GM12878 (cell line): ENCODE results near the gene IGLL5. TPM values are rescaled to one million over a fixed set of nuclear protein-coding genes. Genes with fewer than 3 reads are reported as not detected.

ENCODE experiments used
- ATAC-seq: fragments of 200-7000 bp; cut with Tn5 transposase; 3 replicates; pipeline ENCODE4 v1.9.1; 2020; ENCODE audit warnings: mild to moderate bottlenecking, moderate library complexity
- BruUV-seq: library from RNA; stranded (reverse); fragments of 400-500 nt; replicated peaks from 2 replicates; lab custom pipeline; 2021; lab: Mats Ljungman, UMichigan
- CTCF ChIA-PET: fragments of 300-600 bp; sonication (Branson Sonifier 250); formaldehyde crosslinking; extraction: SDS; loops from one replicate; lab custom pipeline; 2021; ENCODE audit warnings: inconsistent platforms; lab: Yijun Ruan, JAX
- POLR2A ChIA-PET: fragments of 350-600 bp; formaldehyde crosslinking; extraction: SDS; loops from one replicate; lab custom pipeline; 2021; ENCODE audit warnings: inconsistent platforms; lab: Charles Lee
- RAD21 ChIA-PET: fragments of 300-600 bp; sonication (Branson Sonifier 250); formaldehyde crosslinking; loops from one replicate; lab custom pipeline; 2023; ENCODE audit warnings: antibody characterized with exemption; ENCODE audit not compliant: unreplicated experiment; lab: Charles Lee
- SMC1A ChIA-PET: fragments of 300-600 bp; sonication (Branson Sonifier 250); formaldehyde crosslinking; loops from one replicate; lab custom pipeline; 2023; ENCODE audit not compliant: unreplicated experiment, uncharacterized antibody; lab: Charles Lee
- DNase-seq: peaks from one replicate; pipeline ENCODE4 v3.0.0-alpha.2; 2011; ENCODE audit warnings: low read depth, low spot score
- FAIRE-seq: peaks from 3 replicates; lab custom pipeline; 2011; peaks lifted over from hg19 to GRCh38; lab: Jason Lieb, UNC
- H2AFZ ChIP-seq: 2 replicates; pipeline ENCODE4 v1.6.0; 2011; ENCODE audit warnings: low read depth, low read length, control low read depth; ENCODE audit not compliant: control insufficient read depth
- H3K27ac ChIP-seq: 2 replicates; pipeline ENCODE4 v1.5.1; 2011; ENCODE audit warnings: control low read depth; ENCODE audit not compliant: control insufficient read depth, insufficient read depth
- H3K27me3 ChIP-seq, 2 experiments: replicated peaks in 1 of 2; 2 replicates each; pipeline versions ENCODE4 v1.6.0 to v1.6.1; 2011; ENCODE audit warnings: low read length in 1 of 2; ENCODE audit not compliant: control insufficient read depth in 2 of 2, insufficient read depth in 2 of 2
- H3K36me3 ChIP-seq, 2 experiments: 2 replicates each; pipeline ENCODE4 v1.5.1; 2011; ENCODE audit warnings: low read length in 1 of 2; ENCODE audit not compliant: control insufficient read depth in 2 of 2, insufficient read depth in 2 of 2
- H3K4me1 ChIP-seq: 2 replicates; pipeline ENCODE4 v1.6.1; 2011; ENCODE audit warnings: mild to moderate bottlenecking, low read length, moderate library complexity, mixed read lengths; ENCODE audit not compliant: control insufficient read depth, insufficient read depth
- H3K4me2 ChIP-seq: 2 replicates; pipeline ENCODE4 v1.6.0; 2011; ENCODE audit warnings: control low read depth; ENCODE audit not compliant: control insufficient read depth, insufficient read depth
- H3K4me3 ChIP-seq: fragments of 200-600 bp; sonication (generic); 2 replicates; pipeline ENCODE4 v1.5.1; 2016
- H3K79me2 ChIP-seq: 2 replicates; pipeline ENCODE4 v1.6.0; 2011; ENCODE audit warnings: low read length; ENCODE audit not compliant: control insufficient read depth, insufficient read depth
- H3K9ac ChIP-seq: 2 replicates; pipeline ENCODE4 v1.8.0; 2011; ENCODE audit warnings: low read length, control low read depth, mixed read lengths; ENCODE audit not compliant: control insufficient read depth, insufficient read depth
- H3K9me3 ChIP-seq: replicated peaks from 3 replicates; pipeline ENCODE4 v1.5.1; 2011; ENCODE audit warnings: mild to moderate bottlenecking, low read length; ENCODE audit not compliant: control insufficient read depth, insufficient read depth
- H4K20me1 ChIP-seq: 2 replicates; pipeline ENCODE4 v1.6.0; 2011; ENCODE audit not compliant: control insufficient read depth, insufficient read depth
- BCL11A ChIP-seq: IDR thresholded peaks from 2 replicates; pipeline ENCODE4 v1.6.1; 2011; ENCODE audit warnings: low read depth, low read length
- BHLHE40 ChIP-seq, 2 experiments: fragments of 450-650 bp in 1 of 2; IDR thresholded peaks; 2 replicates each; pipeline ENCODE4 v1.6.1; 2011 to 2017; ENCODE audit warnings: low read depth in 2 of 2, borderline replicate concordance in 1 of 2, improper control_type of control experiment in 1 of 2, low read length in 1 of 2, mild to moderate bottlenecking in 1 of 2
- BMI1 ChIP-seq: fragments of 450-650 bp; IDR thresholded peaks from 2 replicates; pipeline ENCODE4 v1.6.1; 2016; ENCODE audit warnings: mild to moderate bottlenecking, moderate library complexity, borderline replicate concordance
- CBX3 ChIP-seq: fragments of 200-600 bp; sonication (generic); IDR thresholded peaks from 2 replicates; pipeline ENCODE4 v1.6.1; 2016; ENCODE audit warnings: low read depth, borderline replicate concordance
- JUNB ChIP-seq: IDR thresholded peaks from 2 replicates; pipeline ENCODE4 v1.6.1; 2016; ENCODE audit warnings: antibody characterized with exemption, mild to moderate bottlenecking
- MXI1 ChIP-seq: fragments of 150-350 bp; IDR thresholded peaks from 2 replicates; pipeline ENCODE4 v1.6.1; 2011; ENCODE audit warnings: low read depth, mild to moderate bottlenecking, inconsistent platforms, low read length, improper control_type of control experiment
- NRF1 ChIP-seq: conservative IDR thresholded peaks from 2 replicates; pipeline ENCODE4 v1.6.1; 2011; ENCODE audit warnings: mild to moderate bottlenecking, low read depth, low read length, improper control_type of control experiment
- POLR2AphosphoS2 ChIP-seq: IDR thresholded peaks from 2 replicates; pipeline ENCODE4 v1.6.1; 2011; ENCODE audit warnings: low read depth, mild to moderate bottlenecking, low read length, improper control_type of control experiment, moderate library complexity
- POLR2AphosphoS5 ChIP-seq: IDR thresholded peaks from 2 replicates; pipeline ENCODE4 v1.6.1; 2011; ENCODE audit warnings: mild to moderate bottlenecking, low read length, inconsistent platforms
- RFX5 ChIP-seq: IDR thresholded peaks from 2 replicates; pipeline ENCODE4 v1.6.1; 2011; ENCODE audit warnings: low read depth, low read length, improper control_type of control experiment
- WGBS: methylation state at CpG from one replicate; pipeline ENCODE4 v1.1.6; 2016; ENCODE audit warnings: low lambda C conversion rate; ENCODE audit not compliant: insufficient replicate concordance, insufficient coverage; ENCODE audit errors: missing lambda C conversion rate; 5-methylcytosine and 5-hydroxymethylcytosine counted together
- in situ Hi-C: fragments of 300-500 bp; cut with MboI; formaldehyde crosslinking; loops from 9 replicates; pipeline ENCODE4 v1.14.3; 2018; ENCODE audit warnings: mixed read lengths
- intact Hi-C: fragments of 100-400 bp; cut with micrococcal nuclease; formaldehyde crosslinking; loops from one replicate; pipeline ENCODE4 v1.14.2; 2022; ENCODE audit not compliant: unreplicated experiment
- polyA plus RNA-seq, 11 experiments: library from polyadenylated mRNA; depleted of rRNA in 4 of 11; unstranded in 6 of 11; stranded (reverse) in 5 of 11; fragments of >200 nt; fragmentation: Nextera tagmentation in 4 of 11; fragmentation: Illumina TruSeq in 1 of 11; extraction: Ambion mirVana in 4 of 11; extraction: Trizol in 1 of 11; gene quantifications; 1 replicate in 1 of 11; 2 replicates in 10 of 11; pipeline versions ENCODE4 v1.2.1 to v1.2.3, GENCODE V29; 2011 to 2016; ENCODE audit warnings: inconsistent platforms in 2 of 11, missing spikeins in 2 of 11, low read depth in 1 of 11
- total RNA-seq, 4 experiments: library from RNA; depleted of rRNA in 3 of 4; stranded (reverse); fragments of >200 nt in 3 of 4; fragmentation: Illumina TruSeq in 1 of 4; extraction: Trizol in 1 of 4; gene quantifications; 2 replicates each; pipeline versions ENCODE4 v1.2.1 to v1.2.3, GENCODE V29; 2013 to 2021
- TF ChIP-seq, protein P1 (sequence below): fragments of 450-650 bp; IDR thresholded peaks from 2 replicates; pipeline ENCODE4 v1.6.1; 2018; ENCODE audit warnings: borderline replicate concordance, mild to moderate bottlenecking; ENCODE audit not compliant: partially characterized antibody
- TF ChIP-seq, protein P2 (sequence below): IDR thresholded peaks from 2 replicates; pipeline ENCODE4 v1.6.1; 2011; ENCODE audit warnings: low read depth, mild to moderate bottlenecking, low read length, moderate library complexity, borderline replicate concordance; ENCODE audit errors: extremely low read depth

Gene IGLL5
- total and polyA plus RNA-seq, 10 of the 15 experiments (the other 5 are each of a cell fraction or from before 2014, with no cell fraction given), result not detected

DNA sequence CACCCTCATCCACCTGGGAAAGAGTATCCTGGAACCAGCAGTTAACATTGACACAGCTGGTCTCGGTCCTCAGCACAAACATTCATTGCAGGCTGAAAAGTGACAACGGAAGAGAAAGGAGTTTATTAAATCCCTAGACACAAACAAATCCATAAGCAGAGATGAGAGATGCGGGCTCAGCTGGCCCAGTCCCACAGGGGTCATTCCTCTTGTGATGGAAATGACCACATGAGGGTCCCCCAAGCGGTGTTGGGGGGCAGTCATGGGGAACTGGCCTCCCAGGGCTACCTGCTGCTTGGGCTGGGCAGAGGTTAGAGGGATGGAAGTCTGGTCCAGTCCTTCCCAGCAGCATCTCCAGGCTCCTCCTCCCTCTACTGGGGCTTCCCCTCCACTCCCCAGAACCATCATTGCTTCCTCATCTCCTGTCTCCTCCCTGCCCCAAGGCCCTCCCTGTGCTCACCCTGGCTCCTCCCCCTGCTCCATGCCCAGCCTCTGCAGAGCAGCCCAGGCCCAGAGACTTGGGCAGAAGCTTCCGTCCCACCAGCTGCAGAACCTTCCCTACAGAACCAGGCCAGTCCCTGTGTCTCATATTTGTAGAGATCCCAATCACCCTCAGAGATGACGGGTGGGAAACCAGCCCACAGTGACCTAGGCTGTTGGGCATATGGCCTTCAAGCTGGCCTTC, 5.4 kb upstream of the IGLL5 start (continued):
- TF ChIP-seq, protein P1, sequence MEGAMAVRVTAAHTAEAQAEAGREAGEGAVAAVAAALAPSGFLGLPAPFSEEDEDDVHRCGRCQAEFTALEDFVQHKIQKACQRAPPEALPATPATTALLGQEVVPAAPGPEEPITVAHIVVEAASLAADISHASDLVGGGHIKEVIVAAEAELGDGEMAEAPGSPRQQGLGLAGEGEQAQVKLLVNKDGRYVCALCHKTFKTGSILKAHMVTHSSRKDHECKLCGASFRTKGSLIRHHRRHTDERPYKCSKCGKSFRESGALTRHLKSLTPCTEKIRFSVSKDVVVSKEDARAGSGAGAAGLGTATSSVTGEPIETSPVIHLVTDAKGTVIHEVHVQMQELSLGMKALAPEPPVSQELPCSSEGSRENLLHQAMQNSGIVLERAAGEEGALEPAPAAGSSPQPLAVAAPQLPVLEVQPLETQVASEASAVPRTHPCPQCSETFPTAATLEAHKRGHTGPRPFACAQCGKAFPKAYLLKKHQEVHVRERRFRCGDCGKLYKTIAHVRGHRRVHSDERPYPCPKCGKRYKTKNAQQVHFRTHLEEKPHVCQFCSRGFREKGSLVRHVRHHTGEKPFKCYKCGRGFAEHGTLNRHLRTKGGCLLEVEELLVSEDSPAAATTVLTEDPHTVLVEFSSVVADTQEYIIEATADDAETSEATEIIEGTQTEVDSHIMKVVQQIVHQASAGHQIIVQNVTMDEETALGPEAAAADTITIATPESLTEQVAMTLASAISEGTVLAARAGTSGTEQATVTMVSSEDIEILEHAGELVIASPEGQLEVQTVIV, result no peak
- TF ChIP-seq, protein P2, sequence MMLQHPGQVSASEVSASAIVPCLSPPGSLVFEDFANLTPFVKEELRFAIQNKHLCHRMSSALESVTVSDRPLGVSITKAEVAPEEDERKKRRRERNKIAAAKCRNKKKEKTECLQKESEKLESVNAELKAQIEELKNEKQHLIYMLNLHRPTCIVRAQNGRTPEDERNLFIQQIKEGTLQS, result no peak
- TF ChIP-seq BMI1, result no peak

DNA sequence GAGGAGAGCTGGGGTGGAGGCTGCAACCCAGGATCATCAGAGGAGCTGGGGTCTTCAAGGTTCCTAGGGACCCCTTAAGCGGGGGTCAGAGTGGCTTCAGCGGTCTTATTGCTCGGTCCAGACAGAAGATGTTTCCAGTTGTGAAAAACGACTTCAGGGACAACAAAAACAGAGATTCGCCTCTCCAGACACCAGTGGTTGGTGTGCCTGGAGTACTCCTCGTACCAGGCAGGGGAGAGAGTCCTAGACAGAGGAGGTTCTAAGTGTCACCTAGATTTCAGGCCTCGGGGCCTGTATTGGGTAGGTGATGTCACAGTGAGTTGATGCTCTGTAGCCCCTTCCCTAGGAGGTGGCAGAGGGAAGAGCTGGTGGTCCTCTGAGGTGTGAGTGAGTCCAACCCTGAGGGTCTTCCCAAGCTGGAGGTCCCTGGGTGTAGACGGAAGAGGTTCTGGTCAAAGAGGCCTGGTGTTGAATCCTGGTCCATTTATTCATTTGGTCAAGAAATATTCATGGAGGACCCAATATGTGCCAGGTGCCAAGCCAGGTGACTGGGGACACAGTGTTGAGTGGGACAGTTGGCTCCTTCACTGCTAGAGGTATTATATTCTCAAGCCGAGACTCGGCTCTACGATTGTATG, 4.4 kb upstream of the IGLL5 start:
- in situ Hi-C loops, result no loop called here
- DNase-seq, result no peak
- no peaks in the 10 kb centered on the region for H4K20me1 ChIP-seq
- no peak for FAIRE-seq
- H3K36me3 ChIP-seq, result no peaks in the 10 kb centered on the region
- H3K79me2 ChIP-seq, result no peaks in the 10 kb centered on the region
- no peak overlapping the region for H3K4me3 ChIP-seq
- H3K9me3 ChIP-seq, result no peaks in the 10 kb centered on the region
- H3K9ac ChIP-seq, result no peak overlapping the region
- no peak for ATAC-seq
- TF ChIP-seq RFX5 (no peak), POLR2AphosphoS5 (no peak), CBX3 (no peak), POLR2AphosphoS2 (no peak), MXI1 (no peak), JUNB (no peak), BHLHE40 (IDR thresholded peaks at IDR 0.05; ENCODE audit: borderline replicate concordance in 1 of 2, low read depth in 2 of 2, low read length in 1 of 2) (no peak), NRF1 (no peak), BCL11A (no peak)
- TF ChIP-seq, all 136 proteins: peak for 0
- RAD21 ChIA-PET, result no interaction called here
- CTCF ChIA-PET, result no interaction called here
- 89% methylated on average over 11 of the region's 11 CpGs for WGBS
- Histone ChIP-seq H3K27ac (no peak overlapping the region), H3K4me1 (no peaks in the 10 kb centered on the region; the same call in 1 of the 2 replicates), H3K4me2 (no peak overlapping the region), H2AFZ (no peak overlapping the region), H3K27me3 (no peaks in the 10 kb centered on the region)
- POLR2A ChIA-PET, result no interaction called here
- BruUV-seq, result no TSS peak
- intact Hi-C loops, result no loop called here
- SMC1A ChIA-PET, result no interaction called here
